K562 (cell line): ENCODE measurements around the gene ACSL6. TPM values are rescaled to one million over a fixed set of nuclear protein-coding genes. Genes with fewer than 3 reads are reported as not detected.

Experiments
- ATAC-seq: fragments of 200-7000 bp; cut with Tn5 transposase; 3 replicates; pipeline ENCODE4 v1.9.1; 2020; ENCODE audit warnings: moderate library complexity
- BruUV-seq: library from RNA; stranded (reverse); fragments of 400-500 nt; replicated peaks from 2 replicates; lab custom pipeline; 2021; lab: Mats Ljungman, UMichigan
- CTCF ChIA-PET: fragments of 300-600 bp; formaldehyde crosslinking; extraction: SDS; loops from one replicate; lab custom pipeline; 2021; ENCODE audit warnings: low intra/inter-chr PET ratio; lab: Yijun Ruan, JAX
- POLR2A ChIA-PET: fragments of 300-600, 350-650 bp; sonication (Branson Sonifier 250); formaldehyde crosslinking; extraction: SDS; loops from one replicate; lab custom pipeline; 2021; ENCODE audit warnings: antibody characterized with exemption, inconsistent platforms; lab: Yijun Ruan, JAX
- DNase-seq, 4 experiments: peaks; one replicate each; pipeline versions ENCODE4 v3.0.0 to v3.0.0-alpha.2; 2011 to 2018; ENCODE audit warnings: low spot score in 3 of 4, mixed read lengths in 3 of 4; ENCODE audit errors: extremely low read depth in 1 of 4
- FAIRE-seq: peaks from 2 replicates; lab custom pipeline; 2011; peaks lifted over from hg19 to GRCh38; lab: Jason Lieb, UNC
- H2AFZ ChIP-seq: 2 replicates; pipeline ENCODE4 v1.6.0; 2011; ENCODE audit warnings: low read depth, low read length, control low read depth, inconsistent platforms
- H3K27ac ChIP-seq: fragments of 200-600 bp; 3 replicates; pipeline ENCODE4 v1.8.0; 2011; ENCODE audit warnings: low read depth, mild to moderate bottlenecking, control low read depth, inconsistent platforms, low read length, moderate library complexity, mixed read lengths; ENCODE audit errors: extremely low read depth
- H3K27me3 ChIP-seq, 2 experiments: fragments of 300-600 bp in 1 of 2; 2 replicates in 1 of 2; 3 replicates in 1 of 2; pipeline versions ENCODE4 v1.6.0 to v1.8.0; 2011; ENCODE audit warnings: inconsistent platforms in 2 of 2, low read length in 2 of 2, mild to moderate bottlenecking in 1 of 2, mixed read lengths in 1 of 2, moderate library complexity in 1 of 2; ENCODE audit not compliant: control insufficient read depth in 2 of 2, insufficient read depth in 2 of 2
- H3K36me3 ChIP-seq: fragments of 300-600 bp; 3 replicates; pipeline ENCODE4 v1.8.0; 2011; ENCODE audit warnings: mild to moderate bottlenecking, low read length, inconsistent platforms; ENCODE audit not compliant: control insufficient read depth, insufficient read depth
- H3K4me1 ChIP-seq, 2 experiments: fragments of 200-600 bp in 1 of 2; replicated peaks in 1 of 2; 2 replicates in 1 of 2; 3 replicates in 1 of 2; pipeline versions ENCODE4 v1.5.1 to v1.8.0; 2011; ENCODE audit warnings: inconsistent platforms in 2 of 2, low read length in 2 of 2, mild to moderate bottlenecking in 1 of 2, mixed read lengths in 1 of 2, moderate library complexity in 1 of 2; ENCODE audit not compliant: control insufficient read depth in 2 of 2, insufficient read depth in 2 of 2
- H3K4me2 ChIP-seq: 2 replicates; pipeline ENCODE4 v1.6.1; 2011; ENCODE audit warnings: low read length, control low read depth, inconsistent platforms, mixed read lengths; ENCODE audit not compliant: insufficient read depth
- H3K4me3 ChIP-seq: fragments of 200-600 bp; sonication (generic), shearing (Covaris generic); 2 replicates; pipeline ENCODE4 v1.5.1; 2016; ENCODE audit warnings: control low read depth, inconsistent platforms
- H3K79me2 ChIP-seq: fragments of 200-600 bp; 3 replicates; pipeline ENCODE4 v1.8.0; 2011; ENCODE audit warnings: low read length, inconsistent platforms; ENCODE audit not compliant: control insufficient read depth, insufficient read depth
- H3K9ac ChIP-seq, 2 experiments: 2 replicates each; pipeline versions ENCODE4 v1.6.0 to v1.6.1; 2011; ENCODE audit warnings: low read depth in 2 of 2, low read length in 2 of 2, control low read depth in 1 of 2, inconsistent platforms in 1 of 2, mild to moderate bottlenecking in 1 of 2, mixed read lengths in 1 of 2; ENCODE audit not compliant: insufficient read depth in 1 of 2
- H3K9me1 ChIP-seq: one replicate; pipeline ENCODE4 v1.6.0; 2011; ENCODE audit warnings: inconsistent platforms, mild to moderate bottlenecking, low read length, moderate library complexity; ENCODE audit not compliant: control insufficient read depth, insufficient read depth
- H3K9me3 ChIP-seq: replicated peaks from 2 replicates; pipeline ENCODE4 v1.5.1; 2011; ENCODE audit warnings: low read depth, low read length, inconsistent platforms; ENCODE audit not compliant: control insufficient read depth, insufficient read depth
- H4K20me1 ChIP-seq: replicated peaks from 2 replicates; pipeline ENCODE4 v1.6.1; 2011; ENCODE audit warnings: low read length, inconsistent platforms, mixed read lengths; ENCODE audit not compliant: control insufficient read depth, insufficient read depth
- BMI1 ChIP-seq: fragments of 150-350 bp; IDR thresholded peaks from 2 replicates; pipeline ENCODE4 v1.6.1; 2014; ENCODE audit warnings: low read length
- CREB3L1 ChIP-seq: fragments of 450-650 bp; IDR thresholded peaks from 2 replicates; pipeline ENCODE4 v1.6.1; 2014; ENCODE audit warnings: low read depth, mild to moderate bottlenecking, moderate library complexity, borderline replicate concordance
- DPF2 ChIP-seq: fragments of 450-650 bp; IDR thresholded peaks from 2 replicates; pipeline ENCODE4 v1.6.1; 2016
- ILF3 ChIP-seq: fragments of 450-650 bp; IDR thresholded peaks from 2 replicates; pipeline ENCODE4 v1.6.1; 2018; ENCODE audit warnings: antibody characterized with exemption, mild to moderate bottlenecking, moderate library complexity, borderline replicate concordance
- POLR3A ChIP-seq: IDR thresholded peaks from 2 replicates; pipeline ENCODE4 v1.6.1; 2011; ENCODE audit warnings: borderline replicate concordance, mild to moderate bottlenecking, moderate library complexity; ENCODE audit not compliant: insufficient read length, insufficient read depth; ENCODE audit errors: extremely low read depth
- SAP30 ChIP-seq: fragments of 200-600 bp; sonication (generic); IDR thresholded peaks from 2 replicates; pipeline ENCODE4 v1.6.1; 2012; ENCODE audit warnings: borderline replicate concordance, low read depth, mild to moderate bottlenecking, moderate library complexity, low read length, control low read depth, inconsistent platforms; ENCODE audit not compliant: insufficient read depth, poor library complexity, severe bottlenecking
- SETDB1 ChIP-seq: IDR thresholded peaks from one replicate; pipeline ENCODE4 v1.6.1; 2012; ENCODE audit warnings: low read length, control low read depth, inconsistent platforms
- XRCC5 ChIP-seq: fragments of 200-400 bp; formaldehyde crosslinking; IDR thresholded peaks from 2 replicates; pipeline ENCODE4 v1.6.1; 2017; ENCODE audit warnings: low read depth, mild to moderate bottlenecking, low read length
- ZNF668 ChIP-seq: fragments of 250-450 bp; sonication (Bioruptor Pico); IDR thresholded peaks from 2 replicates; pipeline ENCODE4 v1.8.0; 2022; ENCODE audit warnings: mild to moderate bottlenecking, inconsistent platforms
- ZNF695 ChIP-seq: fragments of 450-650 bp; formaldehyde crosslinking; IDR thresholded peaks from 2 replicates; pipeline ENCODE4 v1.4.0; 2020; ENCODE audit warnings: mild to moderate bottlenecking, moderate library complexity
- WGBS: fragments of 100-300 bp; shearing (Covaris generic); methylation state at CpG from one replicate; pipeline ENCODE4 v1.1.6; 2016; ENCODE audit warnings: low coverage, mixed read lengths; ENCODE audit not compliant: insufficient coverage; ENCODE audit errors: missing lambda C conversion rate; 5-methylcytosine and 5-hydroxymethylcytosine counted together
- in situ Hi-C: fragments of 300-500 bp; cut with MboI; formaldehyde crosslinking; loops from 4 replicates; pipeline ENCODE4 v1.15.0; 2018; ENCODE audit warnings: inconsistent platforms, mixed read lengths
- intact Hi-C: fragments of 100-400 bp; cut with micrococcal nuclease; formaldehyde crosslinking; loops from 2 replicates; pipeline ENCODE4 v1.14.2; 2022
- polyA plus RNA-seq, 8 experiments: library from polyadenylated mRNA; depleted of rRNA in 4 of 8; stranded (reverse) in 5 of 8; unstranded in 3 of 8; fragments of >200 nt; fragmentation: Nextera tagmentation in 2 of 8; fragmentation: Illumina TruSeq in 1 of 8; extraction: Ambion mirVana in 2 of 8; extraction: Trizol in 1 of 8; gene quantifications; 2 replicates each; pipeline versions ENCODE4 v1.2.1 to v1.2.3, GENCODE V29; 2011 to 2014; ENCODE audit warnings: inconsistent platforms in 1 of 8, missing spikeins in 1 of 8
- total RNA-seq, 7 experiments: library from RNA; depleted of rRNA in 6 of 7; stranded (reverse); fragments of >200 nt in 6 of 7; fragmentation: Illumina TruSeq in 2 of 7; extraction: Trizol in 2 of 7; gene quantifications; 2 replicates each; pipeline versions ENCODE4 v1.2.1 to v1.2.3, GENCODE V29; 2011 to 2021; ENCODE audit warnings: low replicate concordance in 1 of 7

Gene ACSL6
- total and polyA plus RNA-seq, 9 of the 15 experiments (the other 6 are each of a cell fraction or from before 2014, with no cell fraction given): 0.50 to 1.5 (median 0.69) TPM

DNA sequence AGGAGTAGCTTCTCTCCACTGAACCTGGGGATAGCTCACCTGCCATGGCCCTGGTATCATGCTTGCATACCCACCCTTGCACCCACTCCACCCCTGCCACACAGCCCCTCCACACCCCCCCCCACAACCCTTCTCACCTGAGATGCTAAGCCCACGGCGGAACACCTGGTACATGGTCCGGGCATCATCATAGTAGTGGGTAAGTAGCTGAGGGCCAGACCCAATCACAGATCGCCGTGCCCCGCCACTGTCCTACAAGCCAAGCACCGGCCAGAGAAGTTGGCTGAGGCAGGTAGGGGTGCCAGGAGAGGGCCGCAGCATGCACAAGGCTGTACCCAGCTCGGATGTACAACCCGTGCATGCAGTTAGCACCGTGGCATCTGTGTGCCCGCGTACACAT is 20.7 kb downstream of the ACSL6 start:
- Histone ChIP-seq H3K4me3 (no peak overlapping the region), H2AFZ (no peak overlapping the region), H3K9me1 (peaks cover 8% of the 10 kb centered on the region), H3K9me3 (no peaks in the 10 kb centered on the region), H3K79me2 (no peaks in the 10 kb centered on the region), H3K4me2 (no peak overlapping the region), H3K9ac (no peak overlapping the region), H3K27me3 (no peaks in the 10 kb centered on the region), H3K36me3 (no peaks in the 10 kb centered on the region), H3K27ac (no peak overlapping the region), H4K20me1 (peaks cover 5% of the 10 kb centered on the region; the same call in 1 of the 2 replicates), H3K4me1 (peaks cover 23 to 26% of the 10 kb centered on the region in 2 experiments)
- WGBS: 68% methylated on average over 13 of the region's 13 CpGs
- FAIRE-seq (no peak), ATAC-seq (no peak), DNase-seq (no peak)
- ChIA-PET POLR2A (no interaction called here), CTCF (no interaction called here)
- BruUV-seq: no TSS peak
- intact Hi-C loops: no loop called here
- TF ChIP-seq CREB3L1 (no peak), XRCC5 (no peak), ILF3 (no peak), ZNF695 (CRISPR knock-in tag) (no peak), DPF2 (no peak), ZNF668 (CRISPR knock-in tag) (no peak), POLR3A (no peak), SETDB1 (no peak), BMI1 (no peak), SAP30 (no peak)
- TF ChIP-seq, all 486 proteins: peak for 0
- in situ Hi-C loops: no loop called here
